Measurements from ENCODE around the gene SCAPER. TPM values are rescaled to one million over a fixed set of nuclear protein-coding genes. Genes with fewer than 3 reads are reported as not detected.

Gene SCAPER
- total and polyA plus RNA-seq, 4 donors: 3.3 to 18.0 (median 9.9) TPM

DNA sequence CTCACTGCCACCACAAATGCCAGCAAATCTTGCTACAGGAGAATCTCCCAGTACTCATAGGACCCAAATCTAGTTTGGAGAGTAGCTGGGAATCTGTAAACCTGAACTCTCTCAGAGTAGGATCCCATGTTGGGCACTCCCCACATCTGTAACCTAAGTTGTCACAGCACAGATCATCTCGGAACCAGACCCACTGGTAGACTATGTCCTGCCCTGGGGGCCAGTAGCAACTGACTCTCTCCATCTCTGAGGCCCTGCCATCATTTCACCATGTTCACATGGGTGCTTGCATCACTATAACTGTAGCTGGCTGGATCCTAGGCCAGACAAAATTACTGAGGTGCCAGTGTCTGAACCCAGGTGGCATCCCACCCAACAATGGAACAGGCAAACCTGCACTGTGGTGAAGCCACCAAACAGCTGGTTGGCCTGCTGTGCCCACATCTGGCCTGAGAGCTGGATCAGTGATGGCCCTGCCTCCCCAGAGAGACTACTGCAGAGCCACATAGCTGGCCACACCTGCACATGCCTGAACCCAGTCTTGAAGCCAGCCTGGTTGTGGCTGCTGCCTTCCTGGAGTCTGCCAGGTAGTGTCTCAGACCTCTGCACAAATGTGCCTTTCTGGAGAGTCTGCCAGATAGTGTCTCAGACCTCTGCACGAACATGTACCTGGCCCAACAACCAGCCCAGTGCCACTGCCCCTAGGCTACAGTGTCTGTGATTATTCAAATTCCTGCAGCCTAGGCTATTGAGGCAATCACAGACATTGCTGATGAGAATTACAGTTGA lies 486.6 kb downstream of the SCAPER start (continued):
- TF ChIP-seq, protein P1, sequence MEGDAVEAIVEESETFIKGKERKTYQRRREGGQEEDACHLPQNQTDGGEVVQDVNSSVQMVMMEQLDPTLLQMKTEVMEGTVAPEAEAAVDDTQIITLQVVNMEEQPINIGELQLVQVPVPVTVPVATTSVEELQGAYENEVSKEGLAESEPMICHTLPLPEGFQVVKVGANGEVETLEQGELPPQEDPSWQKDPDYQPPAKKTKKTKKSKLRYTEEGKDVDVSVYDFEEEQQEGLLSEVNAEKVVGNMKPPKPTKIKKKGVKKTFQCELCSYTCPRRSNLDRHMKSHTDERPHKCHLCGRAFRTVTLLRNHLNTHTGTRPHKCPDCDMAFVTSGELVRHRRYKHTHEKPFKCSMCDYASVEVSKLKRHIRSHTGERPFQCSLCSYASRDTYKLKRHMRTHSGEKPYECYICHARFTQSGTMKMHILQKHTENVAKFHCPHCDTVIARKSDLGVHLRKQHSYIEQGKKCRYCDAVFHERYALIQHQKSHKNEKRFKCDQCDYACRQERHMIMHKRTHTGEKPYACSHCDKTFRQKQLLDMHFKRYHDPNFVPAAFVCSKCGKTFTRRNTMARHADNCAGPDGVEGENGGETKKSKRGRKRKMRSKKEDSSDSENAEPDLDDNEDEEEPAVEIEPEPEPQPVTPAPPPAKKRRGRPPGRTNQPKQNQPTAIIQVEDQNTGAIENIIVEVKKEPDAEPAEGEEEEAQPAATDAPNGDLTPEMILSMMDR (IDR thresholded peaks at IDR 0.05; ENCODE audit: low read depth, low read length, missing input control): no peak

DNA sequence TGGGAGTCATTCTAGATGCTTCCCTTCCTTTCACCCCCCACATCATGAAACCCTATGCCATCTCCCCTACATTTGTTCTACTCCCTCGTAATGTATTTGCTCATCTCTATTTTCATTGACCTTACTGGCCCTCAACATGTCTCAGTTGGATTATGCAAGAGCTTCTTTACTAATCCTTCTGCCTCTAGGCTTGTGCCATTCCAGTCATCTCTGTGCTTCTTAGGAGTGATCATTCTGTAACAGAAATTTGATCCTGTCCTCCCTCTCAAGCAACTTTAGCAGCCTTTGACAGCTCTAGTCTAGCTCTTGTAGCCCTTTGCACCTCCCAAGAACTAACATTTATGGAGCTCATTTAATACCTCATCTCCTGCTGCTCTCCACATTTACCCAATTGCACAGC lies 503.9 kb downstream of the SCAPER start:
- Histone ChIP-seq H3K9me3 (ENCODE audit: control insufficient read depth in 4 of 4, low read length in 3 of 4) (no peaks in the 10 kb centered on the region), H3K27ac (ENCODE audit: low read depth in 1 of 2, low read length in 2 of 2) (no peak overlapping the region), H3K27me3 (ENCODE audit: control insufficient read depth in 4 of 4, insufficient read depth in 4 of 4, low read length in 3 of 4) (no peaks in the 10 kb centered on the region), H3K4me3 (ENCODE audit: low read depth in 1 of 3, low read length in 3 of 3) (no peak overlapping the region), H3K9ac (ENCODE audit: low read depth in 1 of 2, low read length in 2 of 2) (no peak overlapping the region), H3K4me1 (ENCODE audit: control insufficient read depth in 4 of 4, insufficient read depth in 4 of 4, low read length in 3 of 4) (no peaks in the 10 kb centered on the region), H3K36me3 (ENCODE audit: control insufficient read depth in 4 of 4, insufficient read depth in 3 of 4, low read depth in 1 of 4, low read length in 3 of 4) (peaks cover 0 to 12% (median 3%) of the 10 kb centered on the region in 4 donors)
- WGBS: 87% methylated on average over 1 of the region's 1 CpG
- DNase-seq (ENCODE audit: low spot score): no peak
- no peak for TF ChIP-seq NR2F2 (IDR thresholded peaks at IDR 0.05)
- no peak for TF ChIP-seq EGR1 (IDR thresholded peaks at IDR 0.05; ENCODE audit: low read depth in 2 of 2)
- TF ChIP-seq, protein P2, sequence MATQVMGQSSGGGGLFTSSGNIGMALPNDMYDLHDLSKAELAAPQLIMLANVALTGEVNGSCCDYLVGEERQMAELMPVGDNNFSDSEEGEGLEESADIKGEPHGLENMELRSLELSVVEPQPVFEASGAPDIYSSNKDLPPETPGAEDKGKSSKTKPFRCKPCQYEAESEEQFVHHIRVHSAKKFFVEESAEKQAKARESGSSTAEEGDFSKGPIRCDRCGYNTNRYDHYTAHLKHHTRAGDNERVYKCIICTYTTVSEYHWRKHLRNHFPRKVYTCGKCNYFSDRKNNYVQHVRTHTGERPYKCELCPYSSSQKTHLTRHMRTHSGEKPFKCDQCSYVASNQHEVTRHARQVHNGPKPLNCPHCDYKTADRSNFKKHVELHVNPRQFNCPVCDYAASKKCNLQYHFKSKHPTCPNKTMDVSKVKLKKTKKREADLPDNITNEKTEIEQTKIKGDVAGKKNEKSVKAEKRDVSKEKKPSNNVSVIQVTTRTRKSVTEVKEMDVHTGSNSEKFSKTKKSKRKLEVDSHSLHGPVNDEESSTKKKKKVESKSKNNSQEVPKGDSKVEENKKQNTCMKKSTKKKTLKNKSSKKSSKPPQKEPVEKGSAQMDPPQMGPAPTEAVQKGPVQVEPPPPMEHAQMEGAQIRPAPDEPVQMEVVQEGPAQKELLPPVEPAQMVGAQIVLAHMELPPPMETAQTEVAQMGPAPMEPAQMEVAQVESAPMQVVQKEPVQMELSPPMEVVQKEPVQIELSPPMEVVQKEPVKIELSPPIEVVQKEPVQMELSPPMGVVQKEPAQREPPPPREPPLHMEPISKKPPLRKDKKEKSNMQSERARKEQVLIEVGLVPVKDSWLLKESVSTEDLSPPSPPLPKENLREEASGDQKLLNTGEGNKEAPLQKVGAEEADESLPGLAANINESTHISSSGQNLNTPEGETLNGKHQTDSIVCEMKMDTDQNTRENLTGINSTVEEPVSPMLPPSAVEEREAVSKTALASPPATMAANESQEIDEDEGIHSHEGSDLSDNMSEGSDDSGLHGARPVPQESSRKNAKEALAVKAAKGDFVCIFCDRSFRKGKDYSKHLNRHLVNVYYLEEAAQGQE (IDR thresholded peaks at IDR 0.05): no peak
- TF ChIP-seq RXRA (IDR thresholded peaks at IDR 0.05): no peak
- no peak for TF ChIP-seq FOXA2 (IDR thresholded peaks at IDR 0.05)
- TF ChIP-seq, protein P3, sequence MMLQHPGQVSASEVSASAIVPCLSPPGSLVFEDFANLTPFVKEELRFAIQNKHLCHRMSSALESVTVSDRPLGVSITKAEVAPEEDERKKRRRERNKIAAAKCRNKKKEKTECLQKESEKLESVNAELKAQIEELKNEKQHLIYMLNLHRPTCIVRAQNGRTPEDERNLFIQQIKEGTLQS (IDR thresholded peaks at IDR 0.05): no peak
- TF ChIP-seq SP1 (IDR thresholded peaks at IDR 0.05): no peak
- TF ChIP-seq FOXA1 (IDR thresholded peaks at IDR 0.05): no peak
- no peak for TF ChIP-seq GABPA (IDR thresholded peaks at IDR 0.05 in 1 of 2, conservative IDR thresholded peaks at IDR 0.05 in 1 of 2)
- no peak for TF ChIP-seq HNF4G (IDR thresholded peaks at IDR 0.05)
- no peak for TF ChIP-seq TAF1 (conservative IDR thresholded peaks at IDR 0.05)
- no peak for TF ChIP-seq RAD21 (IDR thresholded peaks at IDR 0.05)
- TF ChIP-seq HNF4A (conservative IDR thresholded peaks at IDR 0.05): no peak
- TF ChIP-seq YY1 (IDR thresholded peaks at IDR 0.05): no peak
- TF ChIP-seq, protein P4, sequence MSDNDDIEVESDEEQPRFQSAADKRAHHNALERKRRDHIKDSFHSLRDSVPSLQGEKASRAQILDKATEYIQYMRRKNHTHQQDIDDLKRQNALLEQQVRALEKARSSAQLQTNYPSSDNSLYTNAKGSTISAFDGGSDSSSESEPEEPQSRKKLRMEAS (IDR thresholded peaks at IDR 0.05): no peak
- TF ChIP-seq, protein P5, sequence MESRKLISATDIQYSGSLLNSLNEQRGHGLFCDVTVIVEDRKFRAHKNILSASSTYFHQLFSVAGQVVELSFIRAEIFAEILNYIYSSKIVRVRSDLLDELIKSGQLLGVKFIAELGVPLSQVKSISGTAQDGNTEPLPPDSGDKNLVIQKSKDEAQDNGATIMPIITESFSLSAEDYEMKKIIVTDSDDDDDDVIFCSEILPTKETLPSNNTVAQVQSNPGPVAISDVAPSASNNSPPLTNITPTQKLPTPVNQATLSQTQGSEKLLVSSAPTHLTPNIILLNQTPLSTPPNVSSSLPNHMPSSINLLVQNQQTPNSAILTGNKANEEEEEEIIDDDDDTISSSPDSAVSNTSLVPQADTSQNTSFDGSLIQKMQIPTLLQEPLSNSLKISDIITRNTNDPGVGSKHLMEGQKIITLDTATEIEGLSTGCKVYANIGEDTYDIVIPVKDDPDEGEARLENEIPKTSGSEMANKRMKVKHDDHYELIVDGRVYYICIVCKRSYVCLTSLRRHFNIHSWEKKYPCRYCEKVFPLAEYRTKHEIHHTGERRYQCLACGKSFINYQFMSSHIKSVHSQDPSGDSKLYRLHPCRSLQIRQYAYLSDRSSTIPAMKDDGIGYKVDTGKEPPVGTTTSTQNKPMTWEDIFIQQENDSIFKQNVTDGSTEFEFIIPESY (IDR thresholded peaks at IDR 0.05): no peak
- TF ChIP-seq, protein P1 (IDR thresholded peaks at IDR 0.05; ENCODE audit: low read depth, low read length, missing input control): no peak
